Stimulated activated CD8-positive, alpha-beta memory T cell treated with anti-CD3 and anti-CD28 coated beads, Interleukin-7, amount 100 ng/mL, for 48 hours (primary cell): ENCODE measurements around the gene ADAMTS15.

Experiments
- DNase-seq, 2 donors: peaks; one replicate each; pipeline ENCODE4 v3.0.0-alpha.2; 2020; ENCODE audit warnings: low read depth in 1 of 2; ENCODE audit errors: extremely low read depth in 1 of 2

Gene ADAMTS15

DNA sequence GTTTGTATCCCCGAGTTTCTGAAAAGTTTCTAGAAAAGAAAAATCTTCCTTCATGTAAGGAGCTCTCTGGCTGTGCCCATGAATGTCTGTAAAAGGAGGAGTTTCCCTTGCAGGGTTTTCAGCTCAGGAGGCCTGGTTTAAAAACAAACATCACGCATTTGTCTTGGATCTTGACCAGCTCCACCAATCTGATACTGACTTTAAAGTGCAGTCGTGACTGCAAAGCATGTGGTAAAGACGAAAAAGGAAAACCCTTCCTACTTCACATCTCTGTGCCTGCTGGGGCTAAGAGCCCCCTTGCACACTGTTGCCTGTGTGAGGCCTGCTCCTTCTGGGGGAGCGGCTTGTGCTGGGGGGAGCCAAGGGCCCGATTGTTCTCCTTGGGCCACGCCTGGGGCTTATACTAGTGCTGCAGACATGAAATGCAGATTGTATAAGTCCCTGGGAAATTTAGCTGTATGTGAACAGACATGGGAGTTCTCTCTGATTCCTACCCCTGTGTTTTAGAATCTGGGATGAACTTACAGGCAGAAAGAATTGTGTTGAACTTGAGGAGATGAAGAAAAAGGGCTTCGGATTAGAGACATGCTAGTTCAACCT, 62.1 kb downstream of the ADAMTS15 start:
- DNase-seq = no peak

DNA sequence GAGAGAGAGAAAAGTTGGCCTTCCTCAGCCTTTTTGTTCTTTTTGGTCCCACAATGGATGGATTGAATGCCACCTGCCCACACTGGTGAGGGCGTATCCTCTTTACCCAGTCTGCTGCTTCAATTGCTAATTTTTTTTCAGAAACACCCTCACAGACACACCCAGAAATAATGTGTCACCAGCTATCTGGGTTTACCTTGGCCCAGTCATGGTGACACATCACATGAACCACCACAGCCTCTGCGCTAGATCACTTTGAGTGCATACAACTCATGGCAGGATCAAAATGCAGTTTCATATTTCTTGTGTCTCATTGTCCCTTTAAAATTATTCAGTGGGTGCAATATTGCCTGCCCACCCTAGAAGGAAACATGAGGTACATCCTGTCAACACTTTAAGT, 63.3 kb downstream of the ADAMTS15 start:
- no peak for DNase-seq

DNA sequence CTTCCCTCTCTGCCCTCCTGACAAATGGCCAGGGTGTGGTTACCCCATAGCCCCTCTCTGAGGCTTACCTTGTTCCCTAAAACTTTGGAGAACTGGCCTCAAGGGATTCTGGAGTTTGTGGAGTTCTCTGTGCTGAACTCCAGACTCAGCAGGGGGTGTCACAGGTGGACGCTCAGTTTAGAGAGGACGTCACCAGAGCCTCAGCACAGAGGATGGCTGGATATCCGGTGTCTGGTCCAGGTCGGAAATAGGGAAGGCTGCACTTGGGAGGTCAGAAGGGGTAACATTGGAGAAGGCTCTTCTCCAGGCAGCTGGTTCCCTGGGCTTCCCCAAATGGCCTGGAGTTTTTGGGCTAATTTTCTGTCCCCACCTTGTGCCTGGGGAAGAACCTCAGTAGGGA, 64.2 kb downstream of the ADAMTS15 start:
- DNase-seq = no peak

DNA sequence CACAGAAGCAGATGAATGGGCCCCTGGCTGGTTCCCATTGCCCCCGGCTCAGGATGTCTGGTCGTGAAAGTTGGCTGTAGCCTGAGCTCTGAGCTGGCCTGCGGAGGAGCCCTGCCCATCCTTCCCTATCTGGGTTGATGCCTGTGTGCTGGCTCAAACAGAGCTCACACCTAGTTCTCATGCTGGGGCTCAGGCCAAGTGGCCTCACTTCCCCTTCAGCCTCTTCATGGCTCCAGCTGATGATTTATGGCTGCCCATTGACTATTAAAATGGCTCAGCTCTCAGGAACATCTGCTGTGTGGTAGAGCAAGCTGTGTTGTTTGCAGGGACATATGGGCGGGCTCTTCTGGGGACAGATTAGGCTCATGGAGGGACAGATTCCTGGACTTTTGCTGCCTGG, 64.7 kb downstream of the ADAMTS15 start:
- no peak for DNase-seq

DNA sequence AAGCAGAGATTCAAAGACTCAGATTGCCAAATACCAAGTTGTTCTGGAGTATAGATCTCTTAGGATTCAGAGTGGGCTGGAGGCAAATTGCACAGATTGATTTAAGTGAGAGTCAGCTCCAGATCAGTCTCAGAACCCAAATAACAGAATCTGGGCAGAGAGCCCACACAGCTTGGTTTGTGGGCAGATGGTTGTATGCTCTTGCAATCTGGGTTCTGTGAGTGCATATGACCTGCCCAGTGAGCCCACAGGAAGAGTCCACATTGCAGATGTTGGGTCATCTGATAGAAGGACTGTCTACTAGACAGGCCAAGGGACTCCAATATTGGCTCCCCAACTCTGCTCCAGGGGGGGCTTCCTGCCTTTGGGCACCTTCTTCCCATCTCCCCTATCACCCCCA, 65.9 kb downstream of the ADAMTS15 start:
- DNase-seq = no peak

DNA sequence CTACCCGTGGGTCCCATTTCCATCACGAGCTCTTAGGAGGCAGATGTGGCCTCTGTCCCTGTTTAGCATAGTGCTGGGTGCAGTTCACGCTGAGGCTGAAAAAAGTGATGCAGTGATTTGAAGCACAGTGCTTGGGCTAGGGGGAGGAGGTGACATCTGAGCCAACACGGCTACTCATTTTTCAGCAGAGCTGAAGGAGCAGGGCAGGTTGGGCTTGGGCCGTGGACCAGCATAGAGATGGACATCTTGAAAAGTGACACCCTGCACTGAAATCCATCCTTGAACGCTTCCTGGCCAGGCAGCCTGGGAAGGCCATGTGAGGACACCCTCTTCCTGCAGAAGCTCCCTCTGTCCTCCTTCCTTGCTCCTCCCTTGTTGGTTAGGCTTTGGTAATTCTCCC, 66.4 kb downstream of the ADAMTS15 start:
- DNase-seq = no peak

DNA sequence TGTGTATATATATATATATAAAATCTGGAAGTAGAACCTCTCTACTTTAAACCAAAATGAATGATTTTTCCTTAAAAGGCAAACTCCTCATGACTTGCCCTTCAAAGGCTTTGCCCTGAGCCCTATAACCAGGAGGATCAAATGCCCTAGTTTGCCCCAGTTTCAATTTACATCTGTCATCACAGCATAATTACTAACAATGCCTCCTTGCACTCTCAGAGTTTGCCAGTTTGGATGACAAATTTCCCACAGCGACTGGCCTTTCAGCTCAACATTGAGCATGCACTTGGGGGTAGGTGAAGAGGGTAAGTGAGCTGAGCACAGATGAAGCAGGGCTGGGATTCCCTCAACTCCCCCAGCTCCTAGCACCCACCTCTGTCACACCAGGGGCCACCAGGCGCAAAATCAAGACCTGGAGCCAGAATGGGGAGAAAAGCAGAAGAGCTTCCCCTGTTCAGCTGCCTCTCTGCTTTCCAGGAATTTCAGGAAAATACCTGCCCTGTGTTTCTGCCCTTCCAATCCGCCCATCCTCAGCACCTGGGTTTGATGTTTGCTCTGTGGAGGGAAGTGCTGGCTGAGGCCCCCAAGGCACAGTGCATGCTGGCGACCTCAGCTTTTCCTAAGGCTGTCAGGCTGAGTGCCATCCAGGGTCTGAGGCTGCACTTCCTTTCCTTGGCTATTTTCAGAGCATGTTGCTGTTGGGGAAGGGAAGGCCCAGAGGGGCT, 67.5 kb downstream of the ADAMTS15 start:
- no peak for DNase-seq

DNA sequence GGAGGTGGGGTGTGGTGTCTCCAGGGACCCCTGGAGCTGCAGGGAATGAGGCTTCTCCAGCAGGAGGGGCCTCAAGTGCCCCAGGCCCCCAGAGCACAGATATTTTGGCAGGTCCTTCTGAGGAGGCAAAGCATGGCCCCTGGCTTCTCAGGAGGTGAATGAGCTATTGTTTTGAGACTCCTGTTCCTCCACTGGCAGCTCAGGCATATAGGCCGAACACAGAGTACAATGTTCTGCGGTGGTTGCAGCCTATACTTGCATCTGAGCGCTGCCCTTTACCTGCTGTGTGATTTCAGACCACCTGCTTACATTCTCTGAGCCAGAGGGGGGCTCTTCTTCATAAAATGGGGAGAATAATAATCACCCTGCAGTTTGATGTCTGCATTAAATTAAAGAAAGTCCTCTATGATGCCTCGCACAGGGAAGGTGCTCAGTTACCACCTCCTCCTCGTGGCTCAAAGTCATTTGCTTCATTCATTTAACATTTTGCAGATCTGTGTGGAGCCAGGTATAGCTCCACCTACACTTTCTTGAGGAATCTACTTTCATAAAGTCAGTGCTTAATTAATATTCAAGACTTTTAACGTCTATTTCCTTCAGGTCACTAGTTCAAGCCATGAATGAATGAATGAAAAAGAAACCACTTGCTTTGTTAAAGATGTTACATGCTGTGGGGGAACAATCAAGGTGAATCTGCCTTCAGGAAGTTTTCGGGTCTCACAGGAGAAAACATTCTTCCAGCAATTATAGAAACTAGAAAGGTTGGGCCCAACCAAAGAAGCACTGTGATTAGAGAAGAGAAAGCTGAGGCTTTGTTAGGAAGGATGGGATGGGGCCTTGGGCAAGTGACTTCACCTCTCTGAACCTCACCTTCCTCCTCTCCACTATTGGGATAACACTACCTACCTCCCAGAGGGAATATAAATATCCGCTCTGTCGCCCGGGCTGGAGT, 68.4 kb downstream of the ADAMTS15 start:
- no peak for DNase-seq

DNA sequence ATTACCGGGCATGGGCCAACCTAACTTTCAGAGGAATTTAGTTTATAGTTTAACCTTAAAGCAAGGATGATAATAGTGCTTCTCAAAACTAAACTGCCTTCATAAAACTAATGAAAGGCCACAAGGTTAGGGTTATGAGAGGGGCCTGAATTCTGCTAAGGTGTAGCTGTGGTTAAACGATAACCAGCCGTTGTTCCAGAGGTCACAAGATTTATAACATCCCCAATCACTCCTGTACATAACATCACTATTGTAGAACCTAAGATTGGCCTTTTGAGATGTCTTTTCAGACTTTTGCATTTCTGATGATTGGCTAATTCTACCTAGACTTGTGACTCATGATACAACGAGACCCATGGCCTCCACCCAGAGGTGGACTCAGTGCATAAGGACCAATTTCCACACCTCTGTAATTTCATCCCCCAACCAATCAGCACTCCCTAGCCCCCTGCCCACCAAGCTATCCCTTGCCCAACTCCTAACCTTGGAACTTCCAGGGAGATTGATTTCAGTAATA, 69.8 kb downstream of the ADAMTS15 start:
- no peak for DNase-seq

DNA sequence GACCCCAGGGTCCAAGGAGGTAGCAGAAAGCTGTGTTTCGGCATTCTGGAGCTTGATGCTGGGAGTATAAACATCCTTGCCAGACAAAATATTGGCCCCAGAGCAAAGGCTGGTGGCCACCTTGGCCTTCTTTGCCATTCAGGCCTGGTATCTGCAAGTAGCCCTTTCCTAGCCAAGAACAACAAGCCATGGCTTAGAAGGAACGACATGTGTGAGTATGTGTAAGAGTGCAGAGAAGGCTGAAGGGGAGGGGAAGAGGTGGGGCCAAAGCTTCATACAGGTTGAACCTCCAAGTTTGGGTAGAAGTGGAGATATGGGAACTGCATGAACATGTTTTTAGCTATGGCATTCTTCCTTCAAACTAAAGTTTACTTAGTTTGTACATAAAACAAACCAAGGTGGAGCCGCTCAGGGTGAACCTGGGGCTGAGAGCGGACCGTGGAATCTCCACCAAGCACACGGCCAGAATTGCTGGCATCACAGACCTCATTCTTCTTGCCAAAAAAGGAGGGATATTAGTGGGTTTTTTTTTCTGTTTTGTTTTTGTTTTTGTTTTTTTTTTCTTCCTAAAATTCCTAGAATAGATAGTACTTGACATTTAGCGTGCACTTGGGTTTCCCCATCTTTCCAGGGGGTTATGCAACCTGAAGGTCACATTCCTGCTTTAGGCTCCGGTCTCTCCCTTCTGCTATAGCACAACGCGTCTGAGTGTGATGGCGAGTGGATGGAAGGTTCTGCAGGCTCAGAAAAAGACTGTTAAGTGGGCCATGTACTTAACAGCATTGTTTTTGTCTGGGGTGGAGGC, 70.9 kb downstream of the ADAMTS15 start:
- no peak for DNase-seq

DNA sequence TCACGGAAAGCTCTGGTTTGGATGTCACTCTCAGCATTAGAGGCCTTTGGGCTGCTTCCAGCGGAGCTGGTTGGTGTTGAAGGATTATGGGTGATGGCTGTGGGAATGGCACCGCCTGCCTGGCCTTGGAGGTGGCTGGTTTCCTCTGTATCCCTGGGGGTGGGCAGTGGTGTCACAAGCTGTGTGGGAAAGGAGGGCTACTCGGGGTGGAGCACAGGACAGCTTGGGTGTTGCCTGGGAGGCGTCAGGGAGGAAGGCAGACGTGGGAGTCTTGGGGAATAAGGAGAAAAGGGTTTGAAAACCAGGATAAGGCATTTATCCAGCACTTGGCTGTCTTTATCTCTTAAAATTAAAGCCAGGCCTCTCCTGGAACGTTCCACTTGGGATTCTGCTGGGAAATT, 71.8 kb downstream of the ADAMTS15 start:
- no peak for DNase-seq

DNA sequence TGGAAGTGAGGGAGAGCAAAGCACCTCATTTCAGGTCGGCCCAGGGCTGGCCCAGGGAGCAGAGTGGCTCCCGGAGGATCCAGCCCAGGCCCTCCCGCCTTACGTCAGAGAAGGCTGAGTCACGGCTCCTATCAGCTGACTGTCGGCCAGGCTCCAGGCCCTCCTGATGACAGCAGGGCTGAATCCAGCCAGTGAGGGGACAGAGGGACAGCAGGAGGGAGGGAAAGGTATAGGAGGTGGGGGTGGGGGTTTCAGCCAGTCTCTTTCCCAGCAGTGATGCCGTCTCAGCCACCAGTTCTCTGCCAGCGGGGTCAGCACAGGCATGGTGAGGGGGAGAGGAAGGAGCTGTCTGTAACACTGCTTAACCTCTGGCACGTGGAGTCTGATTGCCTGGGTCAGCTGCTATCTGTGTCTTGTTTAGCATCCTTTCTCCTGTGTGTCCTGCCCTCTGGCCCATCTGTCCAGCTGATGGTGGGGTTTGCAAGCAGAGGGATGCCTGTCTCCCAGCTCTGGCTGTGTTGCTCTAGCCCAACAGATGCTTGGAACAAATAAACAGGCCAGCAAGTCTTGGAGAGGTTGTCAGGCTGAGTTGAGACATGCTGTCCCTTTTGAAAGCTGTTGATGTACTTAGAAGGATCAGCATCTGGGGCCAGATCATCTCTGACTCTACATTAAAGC, 74.0 kb downstream of the ADAMTS15 start:
- DNase-seq = no peak

DNA sequence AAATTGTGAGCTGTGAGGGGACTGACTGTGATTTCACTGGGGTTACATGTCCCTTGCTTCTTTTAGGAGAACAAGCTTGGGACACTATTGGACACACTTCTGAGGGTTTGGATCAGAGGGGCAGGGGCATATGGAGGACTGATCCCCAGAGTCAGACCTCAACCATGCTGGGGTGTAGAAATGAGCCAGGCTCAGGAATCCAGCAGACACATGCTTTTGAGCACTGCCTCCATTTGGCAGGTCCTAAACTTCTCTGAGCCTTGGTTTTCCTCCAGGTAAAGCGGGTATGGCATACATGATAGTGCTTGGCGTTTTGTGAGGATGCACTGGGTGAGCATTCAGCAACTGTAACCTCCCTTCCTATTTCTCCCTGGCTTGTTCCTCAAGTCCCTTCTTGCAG, 74.7 kb downstream of the ADAMTS15 start:
- no peak for DNase-seq

DNA sequence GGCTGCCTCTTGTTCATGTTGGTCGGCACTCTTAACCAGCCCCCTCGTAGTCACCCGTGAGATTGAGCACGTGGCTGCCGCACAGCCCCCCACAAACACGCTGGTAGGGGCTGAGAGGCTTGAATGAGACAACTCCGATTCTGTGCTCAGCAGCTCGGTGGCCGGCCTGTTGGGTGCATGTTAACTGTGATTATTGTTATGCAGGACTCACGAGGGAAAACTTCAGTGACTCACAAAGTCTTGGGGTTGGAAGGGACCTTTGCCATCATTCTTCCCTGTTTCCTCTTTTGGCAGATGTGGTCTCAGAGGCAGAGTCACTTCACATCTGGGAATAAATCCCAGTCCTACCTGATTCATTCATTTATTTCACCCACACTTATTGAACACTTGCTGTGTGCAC, 75.2 kb downstream of the ADAMTS15 start:
- DNase-seq = no peak

DNA sequence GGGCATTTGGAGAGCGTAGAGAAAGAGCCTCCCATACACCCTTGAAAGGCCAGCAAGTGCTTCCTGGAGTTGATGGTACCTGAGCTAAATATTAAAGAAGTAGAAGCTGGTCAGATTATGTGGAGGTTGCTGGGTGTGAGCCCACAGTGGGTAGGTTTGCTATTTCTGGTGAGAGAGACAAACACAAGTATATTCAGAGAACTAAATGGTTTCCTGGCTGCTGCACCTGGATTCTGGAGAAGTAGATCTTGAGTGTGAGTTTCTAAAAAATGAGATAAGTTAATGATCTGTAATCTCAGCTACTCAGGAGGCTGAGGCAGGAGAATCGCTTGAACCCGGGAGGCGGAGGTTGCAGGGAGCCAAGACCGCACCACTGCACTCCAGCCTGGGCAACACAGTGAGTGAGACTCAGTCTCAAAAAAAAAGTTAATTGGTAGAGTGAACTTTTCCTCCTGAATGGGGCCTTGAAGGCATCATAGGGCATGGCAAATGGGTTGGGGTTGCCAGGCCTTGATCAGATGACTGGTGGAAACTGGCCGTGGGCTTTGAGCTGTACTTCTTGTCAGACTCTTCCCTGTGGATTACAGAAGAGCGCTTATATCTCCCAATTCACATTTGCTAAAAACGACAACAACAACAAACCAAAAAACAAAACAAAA, 75.8 kb downstream of the ADAMTS15 start:
- DNase-seq = no peak

DNA sequence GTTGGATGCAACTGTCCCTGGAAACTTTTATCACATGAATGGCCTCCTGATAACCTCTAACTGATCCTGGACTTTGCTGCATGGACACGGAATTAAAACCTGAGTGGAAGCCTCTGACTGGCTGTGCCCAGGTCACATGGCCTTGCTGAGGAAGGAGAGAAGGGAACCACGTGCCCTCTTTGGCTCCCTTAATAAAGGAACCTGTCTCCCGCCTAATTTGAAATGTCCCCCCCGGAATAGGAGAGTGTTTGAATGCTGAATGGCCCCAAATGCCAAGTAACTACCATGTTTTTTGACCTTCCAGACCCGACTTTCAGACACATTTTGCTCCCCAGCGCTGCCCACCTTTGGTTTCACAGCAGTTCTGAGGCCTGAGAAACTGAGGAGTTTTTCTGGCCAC, 76.9 kb downstream of the ADAMTS15 start:
- DNase-seq = no peak
